HepG2 (cell line): ENCODE data around the gene ATG2B. TPM values are rescaled to one million over a fixed set of nuclear protein-coding genes. Genes with fewer than 3 reads are reported as not detected.
A peak's percentile ranks its signal among the peaks of the same experiment; 100 is the strongest.

Experiments
- CCDC6 ChIP-seq: sonication (generic); formaldehyde crosslinking; IDR thresholded peaks from 2 replicates; pipeline ENCODE4 v1.8.1; 2022; ENCODE audit warnings: mild to moderate bottlenecking, missing genetic modification reagents, moderate library complexity
- ELF1 ChIP-seq: sonication (generic); formaldehyde crosslinking; IDR thresholded peaks from 2 replicates; pipeline ENCODE4 v1.4.0; 2020; ENCODE audit warnings: missing genetic modification reagents
- IRF2 ChIP-seq: IDR thresholded peaks from 2 replicates; pipeline ENCODE4 v1.6.1; 2018; ENCODE audit warnings: missing genetic modification reagents, missing compliant biosample characterization
- MED13 ChIP-seq: sonication (generic); formaldehyde crosslinking; IDR thresholded peaks from 2 replicates; pipeline ENCODE4 v1.5.0; 2020; ENCODE audit warnings: missing genetic modification reagents
- NFE2L2 ChIP-seq: fragments of 150-350 bp; IDR thresholded peaks from 2 replicates; pipeline ENCODE4 v1.6.1; 2014; ENCODE audit warnings: low read length
- PHF20 ChIP-seq: sonication (generic); formaldehyde crosslinking; IDR thresholded peaks from 2 replicates; pipeline ENCODE4 v1.5.0; 2020; ENCODE audit warnings: mild to moderate bottlenecking, missing genetic modification reagents
- RBFOX2 ChIP-seq: fragments of 200-400 bp; formaldehyde crosslinking; IDR thresholded peaks from 2 replicates; pipeline ENCODE4 v1.6.1; 2017; ENCODE audit warnings: low read depth, mild to moderate bottlenecking, low read length
- ZHX2 ChIP-seq, 2 experiments: sonication (generic) in 1 of 2; formaldehyde crosslinking in 1 of 2; IDR thresholded peaks; 2 replicates each; pipeline versions ENCODE4 v1.6.1 to v1.9.0; 2014 to 2022; ENCODE audit warnings: antibody characterized with exemption in 1 of 2, borderline replicate concordance in 1 of 2, inconsistent platforms in 1 of 2, low read depth in 1 of 2, missing genetic modification reagents in 1 of 2
- ZNF550 ChIP-seq: sonication (generic); formaldehyde crosslinking; IDR thresholded peaks from 2 replicates; pipeline ENCODE4 v1.4.0; 2020; ENCODE audit warnings: mild to moderate bottlenecking, missing genetic modification reagents, borderline replicate concordance
- ZNF691 ChIP-seq: sonication (generic); formaldehyde crosslinking; IDR thresholded peaks from 2 replicates; pipeline ENCODE4 v1.4.0; 2020; ENCODE audit warnings: missing genetic modification reagents, low read depth, mild to moderate bottlenecking, borderline replicate concordance
- ZNF770 ChIP-seq: sonication (generic); formaldehyde crosslinking; IDR thresholded peaks from 2 replicates; pipeline ENCODE4 v1.5.0; 2020; ENCODE audit warnings: mild to moderate bottlenecking, missing genetic modification reagents
- ZNF850 ChIP-seq: sonication (generic); formaldehyde crosslinking; conservative IDR thresholded peaks from 2 replicates; pipeline ENCODE4 v1.9.0; 2021; ENCODE audit warnings: mild to moderate bottlenecking, missing genetic modification reagents
- polyA plus RNA-seq, 8 experiments: library from polyadenylated mRNA; depleted of rRNA in 3 of 8; stranded (reverse) in 7 of 8; unstranded in 1 of 8; fragments of >200 nt; fragmentation: Illumina TruSeq in 4 of 8; extraction: Trizol in 4 of 8; gene quantifications; 2 replicates each; pipeline versions ENCODE4 v1.2.1 to v1.2.3, GENCODE V29; 2011 to 2016; ENCODE audit warnings: low read depth in 4 of 8, missing spikeins in 1 of 8, mixed read lengths in 1 of 8; ENCODE audit not compliant: insufficient read depth in 1 of 8
- total RNA-seq, 5 experiments: library from RNA; depleted of rRNA; stranded (reverse); fragments of >200 nt; fragmentation: Illumina TruSeq; extraction: Trizol; gene quantifications; 2 replicates each; pipeline ENCODE4 v1.2.3, GENCODE V29; 2016; ENCODE audit warnings: low read depth in 1 of 5
- TF ChIP-seq, protein P1 (sequence below): sonication (generic); formaldehyde crosslinking; IDR thresholded peaks from 2 replicates; pipeline ENCODE4 v1.4.0; 2020; ENCODE audit warnings: missing genetic modification reagents

Gene ATG2B
- total and polyA plus RNA-seq, 2 of the 13 experiments (the other 11 are each of a cell fraction or from before 2014, with no cell fraction given), result 7.4 to 7.5 TPM

- TF ChIP-seq MED13 (CRISPR knock-in tag) (no peak), ELF1 (CRISPR knock-in tag) (peak; percentile 65), ZHX2 (IDR thresholded peaks at IDR 0.05; ENCODE audit: low read depth) (0 out of 2 replicates have a peak, but pooled peaks have one; percentile 29), ZHX2 (CRISPR knock-in tag; IDR thresholded peaks at IDR 0.05; ENCODE audit: borderline replicate concordance) (no peak), ZNF850 (0 out of 2 replicates have a peak, but pooled peaks have one; percentile 16), ZNF770 (CRISPR knock-in tag) (peak; percentile 25; the same call in 1 of the 2 replicates), RBFOX2 (peak; percentile 83), CCDC6 (CRISPR knock-in tag) (peak; percentile 55; the same call in 1 of the 2 replicates), NFE2L2 (no peak), ZNF550 (CRISPR knock-in tag) (no peak), PHF20 (CRISPR knock-in tag) (peak; percentile 68), IRF2 (0 out of 2 replicates have a peak, but pooled peaks have one; percentile 32), ZNF691 (CRISPR knock-in tag) (peak; percentile 18; the same call in 1 of the 2 replicates)
- TF ChIP-seq, protein P1, sequence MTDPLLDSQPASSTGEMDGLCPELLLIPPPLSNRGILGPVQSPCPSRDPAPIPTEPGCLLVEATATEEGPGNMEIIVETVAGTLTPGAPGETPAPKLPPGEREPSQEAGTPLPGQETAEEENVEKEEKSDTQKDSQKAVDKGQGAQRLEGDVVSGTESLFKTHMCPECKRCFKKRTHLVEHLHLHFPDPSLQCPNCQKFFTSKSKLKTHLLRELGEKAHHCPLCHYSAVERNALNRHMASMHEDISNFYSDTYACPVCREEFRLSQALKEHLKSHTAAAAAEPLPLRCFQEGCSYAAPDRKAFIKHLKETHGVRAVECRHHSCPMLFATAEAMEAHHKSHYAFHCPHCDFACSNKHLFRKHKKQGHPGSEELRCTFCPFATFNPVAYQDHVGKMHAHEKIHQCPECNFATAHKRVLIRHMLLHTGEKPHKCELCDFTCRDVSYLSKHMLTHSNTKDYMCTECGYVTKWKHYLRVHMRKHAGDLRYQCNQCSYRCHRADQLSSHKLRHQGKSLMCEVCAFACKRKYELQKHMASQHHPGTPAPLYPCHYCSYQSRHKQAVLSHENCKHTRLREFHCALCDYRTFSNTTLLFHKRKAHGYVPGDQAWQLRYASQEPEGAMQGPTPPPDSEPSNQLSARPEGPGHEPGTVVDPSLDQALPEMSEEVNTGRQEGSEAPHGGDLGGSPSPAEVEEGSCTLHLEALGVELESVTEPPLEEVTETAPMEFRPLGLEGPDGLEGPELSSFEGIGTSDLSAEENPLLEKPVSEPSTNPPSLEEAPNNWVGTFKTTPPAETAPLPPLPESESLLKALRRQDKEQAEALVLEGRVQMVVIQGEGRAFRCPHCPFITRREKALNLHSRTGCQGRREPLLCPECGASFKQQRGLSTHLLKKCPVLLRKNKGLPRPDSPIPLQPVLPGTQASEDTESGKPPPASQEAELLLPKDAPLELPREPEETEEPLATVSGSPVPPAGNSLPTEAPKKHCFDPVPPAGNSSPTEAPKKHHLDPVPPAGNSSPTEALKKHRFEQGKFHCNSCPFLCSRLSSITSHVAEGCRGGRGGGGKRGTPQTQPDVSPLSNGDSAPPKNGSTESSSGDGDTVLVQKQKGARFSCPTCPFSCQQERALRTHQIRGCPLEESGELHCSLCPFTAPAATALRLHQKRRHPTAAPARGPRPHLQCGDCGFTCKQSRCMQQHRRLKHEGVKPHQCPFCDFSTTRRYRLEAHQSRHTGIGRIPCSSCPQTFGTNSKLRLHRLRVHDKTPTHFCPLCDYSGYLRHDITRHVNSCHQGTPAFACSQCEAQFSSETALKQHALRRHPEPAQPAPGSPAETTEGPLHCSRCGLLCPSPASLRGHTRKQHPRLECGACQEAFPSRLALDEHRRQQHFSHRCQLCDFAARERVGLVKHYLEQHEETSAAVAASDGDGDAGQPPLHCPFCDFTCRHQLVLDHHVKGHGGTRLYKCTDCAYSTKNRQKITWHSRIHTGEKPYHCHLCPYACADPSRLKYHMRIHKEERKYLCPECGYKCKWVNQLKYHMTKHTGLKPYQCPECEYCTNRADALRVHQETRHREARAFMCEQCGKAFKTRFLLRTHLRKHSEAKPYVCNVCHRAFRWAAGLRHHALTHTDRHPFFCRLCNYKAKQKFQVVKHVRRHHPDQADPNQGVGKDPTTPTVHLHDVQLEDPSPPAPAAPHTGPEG (CRISPR knock-in tag), result peak; percentile 20; the same call in 1 of the 2 replicates
These were observed at the start of gene ATG2B, which contains the start of gene GSKIP (continued) for GRCh38 chr14:96362965-96363750.
